Smooth muscle cell of trachea (primary cell): ENCODE data around the gene PIK3IP1. TPM values are rescaled to one million over a fixed set of nuclear protein-coding genes. Genes with fewer than 3 reads are reported as not detected.

Experiments used
- total RNA-seq: library from RNA; depleted of rRNA; stranded (reverse); fragments of >200 nt; gene quantifications from 2 replicates; pipeline ENCODE4 v1.2.1, GENCODE V29; 2014

Gene PIK3IP1
- total RNA-seq = 37.1 and 55.1 TPM in 2 replicates

GRCh38 chr22:31292236-31292989, at the start of gene PIK3IP1:
Gene PIK3IP1, minus strand, starts transcription at chr22:31292488. Its CDS starts 144 bp downstream, at chr22:31292344.

Other genes starting within 250 kb of the PIK3IP1 start
- gene SMTN, start 211.2 kb downstream of the PIK3IP1 start, total RNA-seq = 130 and 173 TPM in 2 replicates
- 82.5 and 153 TPM in 2 replicates for gene SELENOM, start 184.9 kb downstream of the PIK3IP1 start, total RNA-seq
- under 0.01 and 0.73 TPM in 2 replicates for gene INPP5J, start 169.5 kb downstream of the PIK3IP1 start, total RNA-seq
- gene PLA2G3, start 152.0 kb downstream of the PIK3IP1 start, total RNA-seq = 0.15 TPM in 1 of 2 replicates, not detected in the other
- gene RNF185, start 132.3 kb downstream of the PIK3IP1 start, total RNA-seq = 41.3 and 51.9 TPM in 2 replicates
- gene LIMK2, start 80.2 kb downstream of the PIK3IP1 start, total RNA-seq = 22.2 and 25.7 TPM in 2 replicates
- gene PATZ1, start 53.9 kb upstream of the PIK3IP1 start, total RNA-seq = 13.1 and 18.7 TPM in 2 replicates
- gene DRG1, start 107.1 kb upstream of the PIK3IP1 start, total RNA-seq = 84.8 and 89.2 TPM in 2 replicates
- gene EIF4ENIF1, start 197.4 kb upstream of the PIK3IP1 start, total RNA-seq = 8.6 and 19.4 TPM in 2 replicates
- gene SFI1, start 204.0 kb upstream of the PIK3IP1 start, total RNA-seq = 13.1 and 24.7 TPM in 2 replicates